ENCODE data around the gene PTPRQ.
"Not testable (repeated sequence)": the region's sequence is repeated elsewhere in the genome, so short reads cannot be mapped to it uniquely, and the experiment has no call there.

Gene PTPRQ

GRCh38 chr12:80472236-80472635, 28.2 kb downstream of the PTPRQ start:
- TF ChIP-seq CTCF (IDR thresholded peaks at IDR 0.05; ENCODE audit: low read depth, low read length): no peak
- no peak for DNase-seq (ENCODE audit: extremely low read depth, low read depth)

GRCh38 chr12:80472911-80473500, 29.0 kb downstream of the PTPRQ start:
- DNase-seq (ENCODE audit: extremely low read depth, low read depth): peak; percentile 39
- peak; percentile 53 for TF ChIP-seq CTCF (IDR thresholded peaks at IDR 0.05; ENCODE audit: low read depth, low read length)

GRCh38 chr12:80477521-80478145, 33.6 kb downstream of the PTPRQ start:
- DNase-seq (ENCODE audit: extremely low read depth, low read depth): not testable (repeated sequence)

DNA sequence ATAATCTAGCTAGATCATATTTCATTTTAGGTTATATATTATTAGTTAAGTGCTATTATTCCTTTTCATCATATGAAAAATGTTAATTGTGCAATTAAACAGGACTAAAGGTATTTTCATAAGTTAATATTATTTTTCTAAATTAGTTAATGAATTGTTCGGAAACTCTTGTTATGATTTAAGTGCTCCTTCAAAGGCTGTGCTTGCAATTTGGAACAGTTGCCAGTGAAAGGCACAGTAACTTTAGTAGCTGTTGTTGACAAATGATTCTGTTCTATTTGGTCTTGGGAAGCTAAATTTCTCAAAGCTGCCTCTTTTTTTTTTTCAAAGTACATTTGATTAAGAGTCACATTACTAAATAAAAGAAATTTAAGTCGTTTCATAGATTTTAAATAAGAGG, 40.7 kb downstream of the PTPRQ start:
- no peak for TF ChIP-seq CTCF (IDR thresholded peaks at IDR 0.05; ENCODE audit: low read depth, low read length)

DNA sequence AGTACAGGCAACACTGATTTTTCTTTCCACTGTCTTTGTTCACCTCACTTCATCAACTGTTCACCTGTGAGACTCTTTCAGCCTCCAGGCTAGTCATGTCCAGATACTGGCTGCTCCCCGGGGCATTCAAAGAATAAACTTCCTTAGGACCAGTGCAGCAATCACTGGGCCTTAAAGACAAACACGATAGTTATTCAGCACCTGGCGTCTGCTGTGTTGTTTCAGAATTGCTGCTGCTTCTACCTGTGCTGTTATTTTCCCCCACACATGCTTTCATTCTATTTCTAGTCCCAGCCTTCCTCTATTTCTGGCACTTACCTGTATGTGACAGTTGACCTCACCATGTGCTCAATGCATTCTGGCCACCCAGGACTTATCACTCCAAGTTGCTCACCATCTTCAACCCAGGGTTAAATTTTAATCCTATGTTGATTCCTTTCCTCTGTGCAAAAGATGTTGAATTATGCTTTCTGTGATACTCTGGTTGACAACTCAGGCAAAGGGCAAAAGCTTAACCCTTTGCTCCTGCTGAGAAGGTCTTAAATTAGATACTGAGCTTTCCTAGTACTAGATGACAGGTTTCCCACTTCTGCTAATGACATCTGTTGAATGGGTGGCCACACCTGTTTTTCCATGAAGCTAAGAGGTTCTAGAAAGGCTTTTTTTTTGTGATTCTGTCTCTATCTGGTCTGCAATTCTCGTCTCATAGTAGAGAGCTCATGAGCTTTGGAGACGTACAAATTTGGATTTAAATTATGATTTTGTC, 41.4 kb downstream of the PTPRQ start:
- DNase-seq (ENCODE audit: extremely low read depth, low read depth): no peak
- TF ChIP-seq CTCF (IDR thresholded peaks at IDR 0.05; ENCODE audit: low read depth, low read length): no peak

More for the DNA sequence above, 40.7 kb downstream of the PTPRQ start:
- no peak for DNase-seq (ENCODE audit: extremely low read depth, low read depth)

DNA sequence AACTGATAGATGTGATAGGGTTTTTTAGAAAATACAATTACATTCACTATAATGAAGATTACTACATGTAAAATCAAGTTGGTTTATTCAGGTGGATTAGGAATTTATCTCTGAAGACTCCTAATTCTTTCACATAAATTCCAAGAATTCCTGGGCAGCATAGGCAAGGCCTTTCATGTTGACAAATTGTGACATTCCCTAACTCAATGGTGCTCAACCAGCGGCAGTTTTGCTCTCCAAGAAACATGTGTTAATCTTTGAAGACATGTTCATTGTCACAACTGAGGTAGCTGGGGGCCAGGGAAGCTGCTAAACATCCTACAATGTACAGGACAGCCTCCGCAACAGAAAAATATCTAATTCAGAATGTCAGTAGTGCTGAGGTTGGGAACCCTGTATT, 46.3 kb downstream of the PTPRQ start:
- no peak for DNase-seq (ENCODE audit: extremely low read depth, low read depth)
- no peak for TF ChIP-seq CTCF (IDR thresholded peaks at IDR 0.05; ENCODE audit: low read depth, low read length)

GRCh38 chr12:80491166-80491565, 47.1 kb downstream of the PTPRQ start:
- DNase-seq (ENCODE audit: extremely low read depth, low read depth): no peak
- TF ChIP-seq CTCF (IDR thresholded peaks at IDR 0.05; ENCODE audit: low read depth, low read length): no peak

All from AG09319 (cell line).